ENCODE measurements around the gene EPS8L1.

Gene EPS8L1

DNA sequence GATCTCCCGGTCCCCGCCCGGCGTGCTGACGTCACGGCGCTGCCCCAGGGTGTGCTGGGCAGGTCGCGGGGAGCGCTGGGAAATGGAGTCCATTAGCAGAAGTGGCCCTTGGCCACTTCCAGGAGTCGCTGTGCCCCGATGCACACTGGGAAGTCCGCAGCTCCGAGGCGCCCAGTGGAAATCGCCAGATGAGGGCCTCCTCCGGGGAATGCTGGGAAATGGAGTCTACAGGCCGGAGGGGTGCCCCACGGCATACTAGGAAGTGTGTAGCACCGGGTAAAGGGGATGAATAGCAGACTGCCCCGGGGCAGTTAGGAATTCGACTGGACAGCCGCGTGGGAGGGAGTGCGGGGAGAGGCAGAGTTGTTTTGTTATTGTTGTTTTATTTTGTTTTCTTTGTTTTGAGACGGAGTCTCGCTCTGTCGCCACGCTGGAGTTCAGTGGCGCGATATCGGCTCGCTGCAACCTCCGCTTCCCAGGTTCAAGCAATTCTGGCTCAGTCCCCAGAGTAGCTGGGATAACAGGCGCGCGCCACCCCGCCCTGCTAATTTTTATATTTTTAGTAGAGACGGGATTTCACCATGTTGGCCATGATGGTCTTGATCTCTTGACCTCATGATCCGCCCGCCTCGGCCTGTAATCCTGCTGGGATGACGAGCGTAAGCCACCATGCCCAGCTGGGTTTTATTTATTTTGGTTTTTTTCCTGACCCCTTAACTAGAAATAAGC lies 42.2 kb downstream of the EPS8L1 start:
- DNase-seq = peak; percentile 93

DNA sequence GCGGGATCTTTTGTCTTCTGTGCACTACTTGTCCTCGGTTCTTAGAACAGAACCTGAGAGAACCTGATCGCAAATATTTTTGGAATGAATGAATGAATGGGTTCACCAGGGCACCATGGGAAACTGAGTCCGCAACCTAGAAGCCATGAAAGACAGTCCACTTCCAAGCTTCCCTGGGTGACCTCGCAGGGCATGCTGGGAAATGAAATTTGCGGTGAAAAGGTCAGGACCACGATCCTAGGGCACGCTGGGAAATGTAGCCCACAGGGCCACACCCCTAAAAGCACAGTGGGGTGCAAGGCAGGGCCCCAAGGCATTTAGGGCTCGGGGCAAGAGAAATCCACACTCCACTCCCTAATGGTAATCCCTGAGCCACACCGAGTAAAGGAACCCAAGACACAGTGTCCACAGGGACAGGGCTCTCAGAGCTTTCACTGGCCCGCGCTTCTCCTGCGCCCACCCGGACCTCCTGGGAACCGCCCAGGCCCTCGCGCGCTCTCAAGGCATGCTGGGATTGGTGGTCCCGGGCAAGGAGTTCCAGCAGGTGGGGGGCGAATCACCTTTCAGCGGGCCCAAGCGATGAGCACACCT lies 42.8 kb downstream of the EPS8L1 start:
- no peak for DNase-seq

DNA sequence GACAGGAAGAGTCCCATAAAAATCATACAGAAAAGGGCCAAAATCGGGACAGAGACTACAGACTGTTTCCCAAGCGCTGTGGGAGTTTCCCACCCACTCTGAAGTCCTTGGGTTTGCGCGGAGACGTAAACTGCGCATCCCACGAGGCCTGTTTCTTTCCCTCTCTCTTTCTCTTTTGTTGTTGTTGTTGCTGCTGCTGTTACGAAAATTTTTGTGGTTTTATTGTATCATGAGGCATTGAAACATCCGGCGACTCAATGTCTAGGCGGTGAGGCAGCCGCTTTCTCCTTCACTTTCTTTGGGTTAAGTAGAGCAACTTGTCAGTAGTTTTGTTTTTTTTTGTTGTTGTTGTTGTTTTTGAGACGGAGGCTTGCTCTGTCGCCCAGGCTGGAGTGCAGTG lies 43.4 kb downstream of the EPS8L1 start:
- DNase-seq = no peak

DNA sequence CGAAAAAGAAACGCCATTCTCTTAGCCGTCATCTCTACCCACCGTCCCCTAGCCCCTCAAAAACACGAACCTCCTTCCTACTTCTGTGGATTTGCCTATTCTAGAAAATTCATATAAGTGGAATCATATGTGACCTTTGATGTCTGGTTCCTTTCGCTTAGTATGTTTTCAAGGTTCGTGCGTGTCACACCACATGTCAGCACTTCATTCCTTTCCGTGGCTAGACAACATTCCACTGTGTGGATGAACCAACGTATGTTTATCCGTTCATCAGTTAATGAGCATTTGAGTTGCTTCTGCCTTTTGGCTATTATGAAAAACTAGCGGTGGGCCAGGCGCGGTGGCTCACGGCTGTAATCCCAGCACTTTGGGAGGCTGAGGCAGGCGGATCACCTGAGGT lies 55.8 kb downstream of the EPS8L1 start:
- DNase-seq = no peak

DNA sequence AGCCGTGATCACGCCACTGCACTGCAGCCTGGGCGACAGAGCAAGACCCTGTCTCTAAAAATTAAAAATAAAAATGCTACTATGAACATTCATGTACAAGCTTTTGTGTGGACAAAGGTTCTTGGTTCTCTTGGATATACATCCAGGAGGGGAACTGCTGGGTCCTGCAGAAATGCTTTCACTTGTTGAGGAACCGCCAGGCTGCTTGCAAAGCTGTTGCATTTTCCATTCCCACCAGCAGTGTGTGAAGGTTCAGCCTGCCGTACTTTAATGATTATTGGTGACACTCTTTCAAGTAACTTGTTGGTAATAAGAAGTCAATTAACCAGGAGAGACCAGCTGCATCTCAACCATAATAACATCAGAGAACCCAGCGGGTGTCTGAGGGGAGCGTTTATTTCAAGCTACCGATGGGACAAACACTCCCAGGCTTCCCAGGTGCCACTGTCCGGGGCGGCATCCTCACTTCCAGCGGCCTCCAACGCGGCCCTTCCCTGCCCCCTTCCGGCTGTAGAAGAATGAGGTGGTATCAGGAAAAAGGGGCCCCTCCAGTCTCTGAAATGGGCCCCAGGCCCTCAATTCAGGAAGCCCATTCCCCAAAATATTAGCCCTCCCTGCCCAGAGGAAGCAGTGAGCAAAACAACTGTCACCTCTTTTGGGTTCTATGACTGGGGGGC lies 56.9 kb downstream of the EPS8L1 start:
- no peak for DNase-seq

DNA sequence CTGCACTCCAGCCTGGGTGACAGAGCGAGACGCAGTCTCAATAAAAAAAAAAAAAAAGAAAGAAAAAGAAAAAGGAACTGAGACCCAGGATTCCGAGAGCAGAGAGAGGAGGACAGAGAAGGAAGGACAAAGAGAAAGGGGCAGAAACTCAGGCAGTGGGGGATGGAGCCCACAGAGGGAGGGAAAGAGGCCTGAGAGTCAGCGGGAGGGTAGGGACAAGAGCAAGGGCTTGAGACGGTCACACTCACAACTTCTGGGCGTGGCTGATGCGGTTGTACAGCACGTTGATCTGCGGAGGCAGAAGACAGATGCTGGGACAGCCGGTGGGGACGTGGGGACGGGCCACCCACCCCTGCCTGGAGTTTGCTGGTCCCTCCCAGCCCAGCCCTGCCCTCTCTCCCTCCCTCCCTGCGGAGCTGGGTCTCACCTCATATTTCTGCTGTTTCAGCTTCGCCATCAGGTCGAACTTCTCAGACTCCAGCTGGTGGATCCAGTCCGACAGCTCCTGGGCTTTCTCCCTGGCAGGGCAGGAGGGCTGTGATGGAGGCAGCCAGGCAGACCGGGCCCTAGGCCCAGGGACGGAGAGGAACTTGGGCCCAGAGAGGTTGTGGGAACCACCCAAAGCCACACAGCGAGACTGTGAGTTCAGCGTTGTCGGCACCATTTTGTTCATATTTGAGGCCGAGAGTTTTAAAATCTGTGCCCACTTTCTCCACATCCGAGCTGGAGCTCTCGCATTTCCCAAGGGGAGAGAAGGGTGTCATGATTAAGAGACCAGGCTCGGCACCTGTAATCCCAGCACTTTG lies 58.2 kb downstream of the EPS8L1 start:
- no peak for DNase-seq

DNA sequence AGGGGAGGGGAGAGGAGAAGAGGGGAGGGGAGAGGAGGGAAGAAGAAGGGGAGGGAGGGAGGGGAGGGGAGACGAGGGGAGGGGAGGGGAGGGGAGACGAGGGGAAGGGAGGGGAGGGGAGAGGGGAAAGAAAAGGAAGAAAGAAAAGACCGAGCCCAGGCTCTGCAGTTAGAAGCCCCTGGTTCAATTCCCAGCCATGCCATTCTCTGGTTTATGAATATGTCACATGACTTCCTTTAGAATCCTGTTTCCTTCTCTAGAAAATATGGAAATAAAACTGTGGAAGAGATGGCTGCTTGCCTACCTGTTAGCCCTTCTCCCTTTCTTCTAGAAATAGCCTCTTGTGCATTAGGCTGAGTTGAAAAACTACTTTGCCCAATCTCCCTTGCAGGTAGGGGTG lies 59.1 kb downstream of the EPS8L1 start:
- DNase-seq = no peak

DNA sequence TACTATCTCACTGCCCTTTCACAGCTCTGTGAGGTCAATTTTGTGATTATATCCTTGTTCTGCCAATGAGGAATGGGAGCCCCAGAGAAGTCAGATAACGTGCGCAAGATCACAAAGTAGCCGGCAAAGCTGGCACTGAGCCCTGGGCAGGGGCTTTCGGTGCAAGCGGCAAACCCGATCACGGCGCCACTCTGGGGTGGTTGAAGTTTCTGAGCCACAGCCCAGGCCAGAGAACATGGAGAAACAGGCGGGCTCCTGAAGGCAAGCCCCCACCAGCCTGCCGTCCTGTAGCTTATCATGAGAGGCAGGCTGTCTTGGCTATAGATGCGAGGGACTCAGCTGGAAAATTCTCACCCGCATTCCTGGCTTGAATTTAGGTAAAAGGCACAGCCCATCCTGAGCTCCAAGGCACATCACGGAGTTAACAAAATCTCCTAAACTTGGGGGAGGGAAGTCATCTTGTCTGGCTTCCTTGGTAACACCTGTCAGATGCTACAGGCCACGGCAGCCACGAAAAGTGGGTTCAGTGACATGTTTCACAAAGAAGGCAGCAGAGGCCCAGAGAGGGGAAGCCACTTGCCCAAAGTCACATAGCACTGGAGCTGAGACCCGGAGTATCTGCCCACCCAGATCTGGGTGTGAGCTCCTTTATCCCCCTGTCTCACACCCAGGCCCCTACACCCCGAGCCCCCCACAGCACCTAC lies 60.9 kb downstream of the EPS8L1 start:
- DNase-seq = no peak

All from NCI-H1048 (cell line).